Psoas muscle (tissue), 8 donors: ENCODE results near the gene IQSEC3. TPM values are rescaled to one million over a fixed set of nuclear protein-coding genes. Genes with fewer than 3 reads are reported as not detected.
A peak's percentile ranks its signal among the peaks of the same experiment; 100 is the strongest.

Experiments used
- ATAC-seq, 4 donors: fragments of 200-7000 bp; cut with Tn5 transposase; one replicate each; pipeline ENCODE4 v1.9.1; 2020; ENCODE audit warnings: moderate library complexity in 3 of 4, mild to moderate bottlenecking in 2 of 4
- DNase-seq, 2 donors: peaks; one replicate each; pipeline ENCODE4 v3.0.0-alpha.2; 2020
- H3K27ac ChIP-seq: fragments of 200-600 bp; one replicate; pipeline ENCODE4 v1.8.0; 2022
- H3K27me3 ChIP-seq, 3 donors: fragments of 200-600 bp in 1 of 3; one replicate each; pipeline versions ENCODE4 v1.6.1 to v1.8.0; 2013 to 2022; ENCODE audit warnings: low read length in 2 of 3, mild to moderate bottlenecking in 2 of 3, moderate library complexity in 1 of 3; ENCODE audit not compliant: insufficient read depth in 3 of 3
- H3K36me3 ChIP-seq, 2 donors: fragments of 200-600 bp in 1 of 2; one replicate each; pipeline versions ENCODE4 v1.6.1 to v1.8.0; 2013 to 2022; ENCODE audit warnings: low read depth in 1 of 2, mild to moderate bottlenecking in 1 of 2, moderate library complexity in 1 of 2; ENCODE audit not compliant: insufficient read depth in 1 of 2
- H3K4me1 ChIP-seq: fragments of 200-600 bp; one replicate; pipeline ENCODE4 v1.8.0; 2022
- H3K4me3 ChIP-seq: fragments of 200-600 bp; one replicate; pipeline ENCODE4 v1.8.0; 2022; ENCODE audit warnings: mild to moderate bottlenecking
- H3K9me3 ChIP-seq: fragments of 200-600 bp; one replicate; pipeline ENCODE4 v1.8.0; 2022
- CTCF ChIP-seq: fragments of 200-600 bp; IDR thresholded peaks from one replicate; pipeline ENCODE4 v1.8.0; 2022; ENCODE audit warnings: antibody characterized with exemption
- WGBS, 3 donors: extraction: QIAGEN DNeasy Blood & Tissue Kit; methylation state at CpG; one replicate each; pipeline versions ENCODE4 v1.1.6 to v1.1.7; 2013; 5-methylcytosine and 5-hydroxymethylcytosine counted together
- intact Hi-C, 2 donors: fragments of 100-400 bp; cut with DNase I; formaldehyde crosslinking; loops; one replicate each; pipeline versions ENCODE4 v1.11.0 to v1.14.2; 2022
- polyA plus RNA-seq, 3 donors: library from polyadenylated mRNA; stranded (reverse); fragments of 200-250 nt; gene quantifications; one replicate each; pipeline ENCODE4 v1.2.3, GENCODE V29; 2013
- total RNA-seq, 4 donors: library from RNA; stranded (reverse); fragmentation: NEBNext Ultra II Directional in 2 of 4; extraction: Animal tissue kit (Norgen Biotek cat#: 25700) in 2 of 4; gene quantifications; one replicate each; pipeline versions ENCODE4 v1.2.1 to v1.2.4, GENCODE V29; 2021 to 2023
- donor health status: healthy with polysubstance abuse.
- donor health status: DM: no; HTN: no; CAD: no; lungs with moderate emphysema.
- donor health status: Bipolar disorder and iron deficiency.
- donor health status: healthy.
- donor health status: DM: yes; HTN: yes; CAD: no.
- donor health status: DM: no; HTN: no; CAD: no.
- donor health status: DM: no; HTN: no; CAD: no.
- donor health status: DM: yes; HTN: yes; CAD: no.

IQSEC3 gene
- total and polyA plus RNA-seq, 7 donors, result 0.23 to 1.8 (median 0.58) TPM

DNA sequence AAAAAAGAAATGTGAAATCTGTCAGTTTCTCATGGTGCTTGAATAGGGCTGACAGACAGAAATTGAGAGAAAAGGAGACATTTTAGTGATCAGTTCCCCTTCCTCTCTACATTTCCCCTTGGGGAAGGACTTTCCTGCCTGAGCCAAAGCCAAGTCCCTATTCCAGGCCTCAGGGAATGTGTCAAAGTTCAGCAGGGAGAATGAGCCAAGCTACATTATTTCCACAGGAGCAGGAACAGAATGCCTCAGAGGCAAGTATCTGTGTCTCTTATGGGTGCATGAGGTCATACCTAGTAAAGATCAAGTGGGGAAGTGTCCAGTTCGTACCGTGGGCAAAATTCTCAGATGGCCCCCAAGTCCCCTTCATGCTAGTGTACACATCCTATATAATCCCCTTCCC lies 68.6 kb downstream of the IQSEC3 start:
- ATAC-seq, result no peak
- 51 to 63% (median 57%) methylated on average over 2 of the region's 2 CpGs for WGBS, 3 donors

DNA sequence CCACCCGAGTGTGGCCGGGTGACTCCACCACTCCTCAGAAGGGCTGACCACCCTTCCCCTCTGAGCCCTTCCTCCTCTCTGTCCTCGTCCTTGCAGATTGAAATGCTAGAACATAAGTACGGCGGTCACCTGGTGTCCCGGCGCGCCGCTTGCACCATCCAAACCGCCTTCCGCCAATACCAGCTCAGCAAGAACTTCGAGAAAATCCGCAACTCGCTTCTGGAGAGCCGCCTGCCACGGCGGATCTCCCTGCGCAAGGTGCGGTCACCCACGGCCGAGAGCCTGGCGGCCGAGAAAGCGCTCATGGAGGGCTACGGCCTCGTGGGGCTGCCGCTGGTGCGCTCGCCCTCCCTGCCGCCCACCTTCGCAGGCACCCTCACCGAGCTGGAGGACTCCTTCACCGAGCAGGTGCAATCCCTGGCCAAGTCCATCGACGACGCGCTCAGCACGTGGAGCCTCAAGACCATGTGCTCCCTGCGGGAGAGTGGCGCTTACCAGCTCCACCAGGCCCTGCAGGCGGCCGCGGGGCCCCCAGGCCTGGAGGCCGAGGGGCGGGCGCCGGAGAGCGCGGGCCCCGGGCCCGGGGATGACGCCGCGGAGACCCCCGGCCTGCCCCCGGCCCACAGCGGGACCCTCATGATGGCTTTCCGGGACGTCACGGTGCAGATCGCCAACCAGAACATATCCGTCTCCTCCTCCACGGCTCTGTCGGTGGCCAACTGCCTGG lies 71.8 kb downstream of the IQSEC3 start:
- intact Hi-C loops, result no loop called here
- Histone ChIP-seq H3K4me3 (peak overlapping the region; percentile 47), H3K27ac (no peak overlapping the region), H3K27me3 (peaks cover 0 to 45% (median 9%) of the 10 kb centered on the region in 3 donors), H3K9me3 (no peaks in the 10 kb centered on the region), H3K36me3 (no peaks in the 10 kb centered on the region), H3K4me1 (no peaks in the 10 kb centered on the region)
- ATAC-seq (no peak), DNase-seq (no peak)
- TF ChIP-seq CTCF, result no peak
- 72 to 83% (median 78%) methylated on average over 50 to 64 of the region's 64 CpGs for WGBS, 3 donors

More for the DNA sequence above, 68.6 kb downstream of the IQSEC3 start:
- Histone ChIP-seq H3K27ac (no peak overlapping the region), H3K9me3 (no peaks in the 10 kb centered on the region), H3K27me3 (peaks cover 0 to 34% (median 7%) of the 10 kb centered on the region in 3 donors), H3K4me1 (no peaks in the 10 kb centered on the region), H3K4me3 (no peak overlapping the region), H3K36me3 (no peaks in the 10 kb centered on the region)
- DNase-seq, result no peak
- no peak for TF ChIP-seq CTCF
- intact Hi-C loops, result no loop called here

DNA sequence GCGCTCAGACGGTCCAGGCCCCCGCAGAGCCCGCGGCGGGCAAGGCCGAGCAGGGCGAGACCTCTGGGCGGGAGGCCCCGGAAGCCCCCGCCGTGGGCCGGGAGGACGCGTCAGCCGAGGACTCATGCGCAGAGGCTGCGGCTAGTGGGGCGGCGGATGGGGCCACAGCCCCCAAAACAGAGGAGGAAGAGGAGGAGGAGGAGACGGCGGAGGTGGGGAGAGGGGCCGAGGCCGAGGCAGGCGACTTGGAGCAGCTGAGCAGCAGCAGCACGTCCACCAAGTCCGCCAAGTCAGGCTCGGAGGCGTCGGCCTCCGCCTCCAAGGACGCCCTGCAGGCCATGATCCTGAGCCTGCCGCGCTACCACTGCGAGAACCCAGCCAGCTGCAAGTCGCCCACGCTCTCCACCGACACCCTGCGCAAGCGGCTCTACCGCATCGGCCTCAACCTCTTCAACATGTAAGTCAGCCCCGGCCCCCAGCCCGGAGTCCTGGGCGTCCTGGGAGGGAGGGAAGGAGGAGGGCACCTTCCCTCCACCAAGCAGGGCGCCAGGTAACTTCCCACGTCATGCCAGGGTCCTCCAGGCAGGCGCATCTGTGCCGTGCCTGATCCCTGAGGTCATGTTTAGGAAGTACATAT lies 72.4 kb downstream of the IQSEC3 start:
- Histone ChIP-seq H3K9me3 (no peaks in the 10 kb centered on the region), H3K4me1 (no peaks in the 10 kb centered on the region), H3K27ac (no peak overlapping the region), H3K36me3 (no peaks in the 10 kb centered on the region), H3K4me3 (peak overlapping the region; percentile 47), H3K27me3 (peaks cover 0 to 45% (median 9%) of the 10 kb centered on the region in 3 donors)
- TF ChIP-seq CTCF, result no peak
- peak in 1 of 2 donors; percentile 29 for DNase-seq
- WGBS, 3 donors, result 12 to 19% (median 12%) methylated on average over 31 to 49 of the region's 49 CpGs
- ATAC-seq, result no peak
- intact Hi-C loops, result no loop called here

DNA sequence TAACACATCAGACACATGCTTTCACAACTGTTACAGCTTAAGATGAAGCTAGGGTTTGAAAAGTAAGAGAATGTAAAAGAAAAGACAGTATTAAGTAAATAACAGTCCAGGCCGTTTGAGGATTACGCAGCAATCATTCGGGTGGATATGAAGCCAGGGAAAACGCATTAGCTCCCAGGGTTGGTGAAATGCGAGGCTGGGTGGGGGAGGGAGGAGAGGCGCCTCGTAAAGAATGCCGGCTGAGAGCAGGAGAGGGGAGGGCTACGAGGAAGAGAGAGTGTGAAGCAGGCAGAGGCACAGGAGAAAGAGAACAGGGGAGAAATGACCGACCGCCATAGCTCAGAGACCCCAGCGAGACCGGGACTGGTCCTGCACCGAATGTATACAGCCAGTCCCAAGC lies 73.0 kb downstream of the IQSEC3 start:
- intact Hi-C loops, result no loop called here
- Histone ChIP-seq H3K9me3 (no peaks in the 10 kb centered on the region), H3K4me1 (no peaks in the 10 kb centered on the region), H3K27ac (no peak overlapping the region), H3K4me3 (peak overlapping the region; percentile 47), H3K27me3 (peaks cover 0 to 45% (median 9%) of the 10 kb centered on the region in 3 donors), H3K36me3 (no peaks in the 10 kb centered on the region)
- 6 to 12% (median 10%) methylated on average over 12 to 14 of the region's 14 CpGs for WGBS, 3 donors
- no peak for DNase-seq
- ATAC-seq, result peak in 1 of 4 donors; percentile 23
- no peak for TF ChIP-seq CTCF
